Activated T-cell treated with anti-CD3 and anti-CD28 coated beads, Interleukin-2, amount 50 U/mL, for 24 hours (primary cell): ENCODE data around the gene STK33.

Source experiments
- DNase-seq: peaks from one replicate; pipeline ENCODE4 v3.0.0-alpha.2; 2020
- H3K27ac Mint-ChIP-seq: 2 replicates; pipeline ENCODE4 v1.8.0; 2020; ENCODE audit warnings: mild to moderate bottlenecking, mixed read lengths
- H3K27me3 Mint-ChIP-seq: 2 replicates; pipeline ENCODE4 v1.8.0; 2020; ENCODE audit warnings: mixed read lengths
- H3K36me3 Mint-ChIP-seq: 2 replicates; pipeline ENCODE4 v1.8.0; 2020; ENCODE audit warnings: low read depth, mixed read lengths
- H3K4me1 Mint-ChIP-seq: 2 replicates; pipeline ENCODE4 v1.8.0; 2020; ENCODE audit warnings: low read depth, mixed read lengths
- H3K4me3 Mint-ChIP-seq: 2 replicates; pipeline ENCODE4 v1.8.0; 2020; ENCODE audit warnings: mild to moderate bottlenecking, moderate library complexity, mixed read lengths
- H3K9me3 Mint-ChIP-seq: 2 replicates; pipeline ENCODE4 v1.8.0; 2020; ENCODE audit warnings: mixed read lengths

Gene STK33

DNA sequence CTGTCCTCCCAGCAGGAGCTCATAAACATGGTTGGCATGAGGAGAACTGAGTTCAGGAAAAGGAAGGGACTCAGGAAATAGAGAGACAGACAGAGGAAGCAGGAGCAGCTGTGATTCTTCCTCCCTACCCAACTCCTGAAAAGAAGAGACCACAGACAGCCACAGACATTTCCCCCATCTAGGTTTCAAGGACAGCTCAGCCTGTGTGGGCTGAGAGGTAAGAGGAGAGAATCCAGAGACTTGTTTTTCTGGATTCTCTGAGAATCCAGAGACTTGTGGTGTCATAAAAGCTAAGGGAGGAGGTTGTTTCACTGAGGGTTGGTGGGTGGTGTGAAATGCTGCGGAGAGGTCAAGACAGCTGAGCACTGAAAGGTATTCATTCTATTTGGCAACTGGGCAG, 19.0 kb upstream of the STK33 start:
- H3K9me3 Mint-ChIP-seq, result no peaks in the 10 kb centered on the region
- H3K4me3 Mint-ChIP-seq, result no peak overlapping the region
- H3K27ac Mint-ChIP-seq, result no peak overlapping the region
- H3K36me3 Mint-ChIP-seq, result peaks cover 42% of the 10 kb centered on the region
- no peaks in the 10 kb centered on the region for H3K27me3 Mint-ChIP-seq
- H3K4me1 Mint-ChIP-seq, result peaks cover 6% of the 10 kb centered on the region
- DNase-seq, result no peak

DNA sequence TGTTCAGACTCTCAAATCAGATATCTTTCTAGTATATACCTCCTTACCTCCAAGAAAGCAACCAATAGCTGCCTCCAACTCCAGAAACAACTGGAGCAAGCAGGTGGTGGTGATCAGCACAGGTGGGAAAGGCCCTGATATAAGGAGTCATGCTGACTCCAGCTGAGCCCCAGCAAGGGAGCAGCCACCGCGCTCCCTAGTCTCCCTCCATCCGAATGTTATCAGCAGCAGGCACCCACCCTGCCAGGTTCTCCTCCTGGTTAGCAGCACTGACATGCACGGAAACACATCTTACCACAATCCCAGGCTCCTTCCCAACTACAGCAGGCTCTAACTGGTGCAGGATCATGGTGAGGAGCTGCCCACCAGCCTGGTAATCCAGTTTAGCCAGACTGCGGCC, 18.5 kb upstream of the STK33 start:
- no peaks in the 10 kb centered on the region for H3K9me3 Mint-ChIP-seq
- H3K4me1 Mint-ChIP-seq, result peaks cover 6% of the 10 kb centered on the region
- no peaks in the 10 kb centered on the region for H3K27me3 Mint-ChIP-seq
- H3K36me3 Mint-ChIP-seq, result peaks cover 37% of the 10 kb centered on the region
- no peak for DNase-seq
- H3K27ac Mint-ChIP-seq, result no peak overlapping the region
- no peak overlapping the region for H3K4me3 Mint-ChIP-seq

DNA sequence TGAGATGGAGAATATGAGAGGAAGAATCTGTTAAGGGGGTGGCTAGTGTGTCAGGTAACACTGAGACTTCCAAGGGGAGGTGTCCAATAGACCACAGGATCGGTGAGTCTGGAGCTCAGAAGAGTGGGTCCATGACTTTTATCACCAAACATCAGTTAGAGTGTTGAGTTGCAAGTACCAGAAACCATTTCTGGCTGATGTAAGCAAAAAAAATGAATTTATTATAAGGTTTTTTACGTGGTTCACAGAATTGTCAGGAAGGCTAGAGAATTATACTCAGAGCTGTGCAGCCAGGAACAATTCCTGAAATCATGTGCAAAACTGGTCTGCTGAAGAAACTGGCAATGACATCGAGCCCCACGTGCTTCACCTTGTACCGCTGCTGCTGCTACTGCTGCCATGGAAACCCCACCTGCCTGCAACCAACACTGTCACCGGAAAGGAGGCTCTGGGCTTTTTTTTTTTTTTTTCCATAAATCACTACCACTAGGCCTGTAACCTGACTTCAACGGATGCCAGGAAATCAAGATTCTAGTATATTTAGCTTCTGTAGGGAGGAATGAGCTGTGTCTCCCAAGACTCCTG, 16.6 kb upstream of the STK33 start:
- Mint-ChIP-seq H3K27ac (peak overlapping the region; percentile 27), H3K27me3 (no peaks in the 10 kb centered on the region)

DNA sequence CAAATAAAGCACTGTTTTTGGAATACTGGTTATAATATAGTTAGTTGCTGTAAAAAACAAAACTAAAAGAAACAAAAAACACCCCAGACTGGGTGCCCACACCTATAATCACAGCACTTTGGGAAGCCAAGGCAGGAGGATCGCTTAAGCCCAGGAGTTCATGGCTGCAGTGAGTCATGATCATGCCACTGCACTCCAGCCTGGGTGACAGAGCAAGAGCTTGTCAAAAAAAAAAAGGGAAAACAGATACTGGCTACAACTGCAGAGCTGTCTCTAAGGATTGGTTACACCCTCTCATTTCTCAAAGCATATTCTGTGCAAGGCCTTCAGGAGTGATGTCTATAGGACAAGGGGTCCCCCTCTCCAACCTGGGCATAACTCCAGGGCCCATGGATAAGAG, 14.6 kb upstream of the STK33 start:
- peaks cover 16% of the 10 kb centered on the region for H3K27me3 Mint-ChIP-seq
- no peaks in the 10 kb centered on the region for H3K9me3 Mint-ChIP-seq
- no peak overlapping the region for H3K27ac Mint-ChIP-seq
- peaks cover 9% of the 10 kb centered on the region for H3K36me3 Mint-ChIP-seq
- no peak overlapping the region for H3K4me3 Mint-ChIP-seq
- peaks cover 6% of the 10 kb centered on the region for H3K4me1 Mint-ChIP-seq
- no peak for DNase-seq

More for the DNA sequence above, 16.6 kb upstream of the STK33 start:
- peaks cover 20% of the 10 kb centered on the region for H3K36me3 Mint-ChIP-seq
- no peak overlapping the region for H3K4me3 Mint-ChIP-seq
- DNase-seq, result no peak
- peaks cover 6% of the 10 kb centered on the region for H3K4me1 Mint-ChIP-seq
- no peaks in the 10 kb centered on the region for H3K9me3 Mint-ChIP-seq

DNA sequence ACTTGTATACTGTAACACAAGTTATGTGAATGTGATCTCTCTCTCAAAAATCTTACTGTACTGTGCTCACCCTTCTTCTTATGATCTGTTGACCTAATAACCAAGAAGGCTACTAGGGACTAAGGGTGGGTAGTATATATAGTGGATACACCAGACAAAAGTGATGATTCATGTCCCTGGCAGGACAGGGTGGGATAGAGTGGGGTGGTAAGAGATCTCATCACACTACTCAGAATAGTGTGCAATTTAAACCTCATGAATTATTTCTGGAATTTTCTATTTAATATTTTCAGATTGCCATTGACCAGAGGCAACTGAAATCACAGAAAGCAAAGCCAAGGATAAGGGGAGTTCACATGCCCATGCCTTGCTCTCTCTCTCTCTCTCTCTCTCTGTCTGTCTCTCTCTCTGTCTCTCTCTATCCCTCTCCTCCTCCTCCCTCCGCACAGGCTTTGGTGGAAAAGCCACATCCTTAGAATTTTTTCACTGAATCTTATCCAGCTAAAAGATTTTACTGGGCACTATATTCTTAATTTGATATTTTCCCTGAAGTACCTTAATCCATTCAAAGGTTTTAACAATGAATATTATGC, 12.0 kb upstream of the STK33 start:
- no peak for DNase-seq
- no peaks in the 10 kb centered on the region for H3K9me3 Mint-ChIP-seq
- H3K36me3 Mint-ChIP-seq, result peaks cover 2% of the 10 kb centered on the region
- peaks cover 27% of the 10 kb centered on the region for H3K27me3 Mint-ChIP-seq
- peaks cover 6% of the 10 kb centered on the region for H3K4me1 Mint-ChIP-seq
- no peak overlapping the region for H3K27ac Mint-ChIP-seq
- no peak overlapping the region for H3K4me3 Mint-ChIP-seq

DNA sequence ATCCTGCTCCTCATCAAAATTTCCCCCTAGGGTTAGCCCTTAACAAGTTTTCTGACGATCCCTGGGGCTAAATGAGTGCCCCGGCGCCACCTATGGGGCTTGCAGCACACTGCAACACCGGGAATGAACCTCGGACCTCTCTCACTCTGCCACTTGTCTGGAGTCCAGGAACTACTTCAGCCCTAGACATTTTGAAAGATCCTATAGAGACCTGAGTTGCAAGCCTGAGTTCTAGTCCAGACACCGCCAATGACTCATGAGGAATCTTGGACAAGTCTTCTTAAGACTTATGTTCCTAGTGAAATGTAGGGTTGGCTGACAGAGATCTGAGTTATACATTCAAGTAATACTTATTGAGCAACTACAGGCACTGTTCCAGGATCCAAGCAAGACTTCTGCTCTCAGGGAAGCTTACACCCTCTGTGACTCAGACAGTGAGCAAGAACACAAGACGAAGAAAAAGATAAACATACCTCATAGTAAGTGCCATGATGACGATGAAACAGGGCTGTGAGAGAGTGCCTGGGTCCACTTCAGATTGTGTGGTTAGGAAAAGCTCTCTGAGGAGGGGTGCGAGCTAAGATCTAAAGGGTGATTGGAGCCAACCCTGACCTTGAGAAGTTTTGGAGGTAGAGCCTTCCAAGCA, 10.2 kb upstream of the STK33 start:
- no peak overlapping the region for H3K27ac Mint-ChIP-seq
- H3K27me3 Mint-ChIP-seq, result peaks cover 30% of the 10 kb centered on the region
- H3K4me3 Mint-ChIP-seq, result no peak overlapping the region
- H3K9me3 Mint-ChIP-seq, result no peaks in the 10 kb centered on the region
- peak; percentile 54 for DNase-seq
- no peaks in the 10 kb centered on the region for H3K4me1 Mint-ChIP-seq
- H3K36me3 Mint-ChIP-seq, result no peaks in the 10 kb centered on the region

DNA sequence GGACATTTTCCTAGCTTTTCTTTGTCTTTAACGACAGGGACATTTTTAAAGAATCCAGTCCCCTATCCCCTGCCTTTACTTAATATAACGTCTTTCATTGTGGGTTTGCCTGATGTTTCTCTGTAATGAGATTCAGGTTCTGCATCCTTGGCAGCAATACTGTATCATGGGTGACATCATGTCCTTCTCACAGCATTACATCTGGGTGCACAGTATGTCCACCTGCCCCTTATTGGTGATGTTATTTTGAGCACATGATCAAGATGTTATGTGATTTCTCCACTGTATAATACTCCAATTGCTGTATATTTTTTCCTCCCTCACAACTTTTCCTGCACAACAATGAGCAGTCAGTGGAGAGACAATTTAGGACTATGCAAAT, 9.7 kb upstream of the STK33 start:
- peaks cover 35% of the 10 kb centered on the region for H3K27me3 Mint-ChIP-seq
- no peak overlapping the region for H3K4me3 Mint-ChIP-seq
- H3K27ac Mint-ChIP-seq, result no peak overlapping the region
- no peaks in the 10 kb centered on the region for H3K36me3 Mint-ChIP-seq
- H3K4me1 Mint-ChIP-seq, result no peaks in the 10 kb centered on the region
- DNase-seq, result no peak
- H3K9me3 Mint-ChIP-seq, result no peaks in the 10 kb centered on the region

DNA sequence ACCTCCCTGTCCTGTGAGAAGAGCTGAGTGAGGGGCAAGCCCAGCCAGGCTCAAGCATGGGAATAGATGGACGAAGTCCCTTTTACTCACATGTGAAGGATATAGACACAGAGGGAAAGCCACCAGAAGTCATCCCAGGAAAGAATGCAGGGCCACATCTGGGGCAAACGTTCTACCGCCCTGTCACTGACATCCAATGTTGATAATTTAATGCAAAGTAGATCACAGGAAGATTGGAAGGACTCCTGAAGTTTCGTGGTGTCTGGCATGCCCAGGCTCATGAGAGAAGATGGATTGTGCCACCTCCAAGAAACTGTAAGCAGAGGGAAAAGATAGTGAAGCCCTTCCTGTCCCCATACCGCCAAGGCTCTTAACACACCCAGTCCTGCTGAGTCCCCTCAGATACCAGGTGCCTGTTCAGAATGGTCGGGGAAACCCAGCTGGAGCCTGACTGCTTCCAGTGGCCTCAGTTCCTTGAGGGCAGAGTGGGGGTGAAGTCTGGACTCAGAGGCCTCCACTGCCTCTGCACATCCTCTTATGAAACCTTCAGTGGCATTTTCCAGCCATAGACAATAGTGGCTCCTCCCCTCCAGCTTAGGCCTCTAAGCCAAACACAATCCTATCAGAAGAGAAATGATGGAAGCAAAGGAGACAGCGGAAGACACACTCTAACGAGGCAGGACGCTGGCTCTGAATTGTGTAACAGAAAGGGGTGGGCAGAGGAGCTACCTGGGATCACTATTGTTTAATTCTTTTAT, 7.5 kb upstream of the STK33 start:
- H3K36me3 Mint-ChIP-seq, result no peaks in the 10 kb centered on the region
- no peak overlapping the region for H3K4me3 Mint-ChIP-seq
- no peak overlapping the region for H3K27ac Mint-ChIP-seq
- H3K4me1 Mint-ChIP-seq, result no peaks in the 10 kb centered on the region
- no peaks in the 10 kb centered on the region for H3K9me3 Mint-ChIP-seq
- no peak for DNase-seq
- H3K27me3 Mint-ChIP-seq, result peaks cover 52% of the 10 kb centered on the region

DNA sequence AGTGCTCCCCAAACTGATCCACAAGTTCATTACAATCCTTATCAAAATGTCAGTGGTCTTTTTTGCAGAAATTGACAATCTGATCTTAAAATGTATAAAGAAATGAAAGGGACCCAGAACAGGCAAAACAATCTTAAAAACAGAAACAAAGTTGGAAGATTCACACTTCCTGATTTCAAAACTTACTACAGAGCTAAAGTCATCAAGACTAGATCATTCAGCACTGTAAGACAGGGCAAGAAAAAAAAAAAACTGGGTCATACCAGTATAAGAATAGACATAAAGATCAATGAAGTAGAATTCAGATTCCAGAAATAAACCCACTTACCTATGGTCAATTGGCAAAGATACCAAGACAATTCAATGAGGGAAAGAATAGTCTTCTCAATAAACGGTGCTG, 4.5 kb upstream of the STK33 start:
- no peak for DNase-seq
- H3K4me1 Mint-ChIP-seq, result peaks cover 6% of the 10 kb centered on the region
- H3K27ac Mint-ChIP-seq, result no peak overlapping the region
- H3K36me3 Mint-ChIP-seq, result no peaks in the 10 kb centered on the region
- H3K27me3 Mint-ChIP-seq, result peaks cover 60% of the 10 kb centered on the region
- H3K9me3 Mint-ChIP-seq, result no peaks in the 10 kb centered on the region
- H3K4me3 Mint-ChIP-seq, result no peak overlapping the region

DNA sequence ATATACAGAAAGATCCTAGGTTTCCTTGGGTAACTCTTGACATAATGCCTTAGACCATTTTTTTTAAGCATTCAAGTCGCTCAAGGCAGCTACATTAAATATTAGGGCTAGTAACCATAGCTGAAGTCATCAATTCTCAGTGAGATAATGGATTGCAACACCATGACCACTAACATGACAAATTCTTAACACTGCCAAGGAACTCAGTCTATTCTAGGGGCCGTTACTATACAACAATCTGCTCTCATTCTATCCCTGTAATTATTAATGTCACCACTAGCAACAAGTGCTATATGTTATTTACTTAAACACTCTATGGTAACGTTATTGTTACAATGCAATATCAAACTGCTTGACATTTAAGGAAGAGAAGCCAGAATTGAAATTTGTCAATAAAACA, 3.2 kb upstream of the STK33 start:
- Mint-ChIP-seq H3K4me3 (no peak overlapping the region), H3K27me3 (peaks cover 67% of the 10 kb centered on the region), H3K27ac (no peak overlapping the region), H3K36me3 (no peaks in the 10 kb centered on the region), H3K9me3 (no peaks in the 10 kb centered on the region), H3K4me1 (peaks cover 10% of the 10 kb centered on the region)
- no peak for DNase-seq

DNA sequence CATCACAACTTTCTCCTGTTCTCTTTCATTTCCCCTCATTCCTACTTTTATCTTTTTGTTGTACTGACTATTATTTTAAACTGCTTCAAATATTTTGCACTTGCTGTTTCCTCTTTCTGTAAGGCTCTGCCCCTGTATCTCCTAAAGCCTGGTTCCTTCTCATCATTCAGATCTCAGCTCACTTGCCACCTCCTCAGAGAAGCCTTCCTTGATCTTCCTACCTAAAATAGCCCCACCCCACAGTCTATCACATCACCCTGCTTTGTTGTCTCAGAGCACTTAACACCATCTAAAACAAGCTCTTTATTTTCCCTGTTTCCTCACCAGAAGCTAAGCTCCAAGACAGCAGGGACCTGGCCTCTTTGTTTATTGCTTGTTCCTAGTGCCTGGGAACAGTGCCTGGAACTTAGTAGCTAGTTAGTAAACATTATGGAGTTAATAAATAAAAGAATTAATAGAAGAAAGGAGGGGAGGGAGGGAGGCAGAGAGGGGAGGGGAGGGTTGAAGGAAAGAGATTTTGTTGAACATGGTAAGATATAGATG, 2.5 kb upstream of the STK33 start:
- DNase-seq, result no peak
- no peak overlapping the region for H3K4me3 Mint-ChIP-seq
- H3K27ac Mint-ChIP-seq, result no peak overlapping the region
- no peaks in the 10 kb centered on the region for H3K9me3 Mint-ChIP-seq
- peaks cover 10% of the 10 kb centered on the region for H3K4me1 Mint-ChIP-seq
- H3K27me3 Mint-ChIP-seq, result peaks cover 71% of the 10 kb centered on the region
- H3K36me3 Mint-ChIP-seq, result no peaks in the 10 kb centered on the region

DNA sequence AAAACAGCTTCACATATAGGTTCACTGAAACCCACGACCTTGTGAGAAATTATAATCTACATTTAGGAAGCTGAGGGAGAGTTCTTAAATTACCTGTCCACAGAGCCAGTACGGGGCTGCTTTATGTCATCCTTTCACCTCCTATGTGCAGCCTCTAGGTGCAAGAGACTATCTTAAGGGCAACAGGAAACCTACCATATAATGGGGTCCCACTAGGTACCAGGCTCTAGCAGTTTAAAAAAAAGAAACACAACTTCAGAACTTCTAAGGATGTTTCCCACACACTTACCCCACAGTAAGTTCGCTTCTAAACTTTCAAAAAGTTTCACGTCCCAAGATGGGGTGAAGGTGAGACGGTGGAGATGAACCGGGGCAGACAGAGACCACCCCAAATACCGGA, 573 bp downstream of the STK33 start:
- Mint-ChIP-seq H3K27ac (no peak overlapping the region), H3K36me3 (no peaks in the 10 kb centered on the region), H3K27me3 (peaks cover 78% of the 10 kb centered on the region), H3K9me3 (no peaks in the 10 kb centered on the region), H3K4me1 (peaks cover 10% of the 10 kb centered on the region), H3K4me3 (peak overlapping the region; percentile 72)
- DNase-seq, result no peak

DNA sequence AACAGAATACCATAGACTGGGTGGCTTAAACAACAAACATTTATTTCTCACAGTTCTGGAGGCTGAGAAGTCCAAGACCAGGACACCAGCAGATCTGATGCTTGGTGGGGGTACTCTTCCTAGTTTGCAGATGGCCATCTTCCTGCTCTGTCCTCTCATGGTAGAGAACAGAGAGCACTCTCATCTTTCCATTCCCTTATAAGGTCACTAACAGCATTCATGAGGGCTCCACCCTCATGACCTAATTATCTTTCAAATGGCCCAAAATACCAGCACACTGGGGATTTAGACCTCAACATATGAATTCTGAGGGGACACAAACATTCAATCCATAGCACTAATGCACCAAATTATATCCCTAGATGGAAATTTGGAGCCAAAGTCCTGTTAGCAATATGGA, 6.1 kb downstream of the STK33 start:
- Mint-ChIP-seq H3K36me3 (no peaks in the 10 kb centered on the region), H3K4me1 (no peaks in the 10 kb centered on the region), H3K4me3 (no peak overlapping the region), H3K27ac (no peak overlapping the region), H3K9me3 (peaks cover 5% of the 10 kb centered on the region), H3K27me3 (peaks cover 46% of the 10 kb centered on the region)
- no peak for DNase-seq

DNA sequence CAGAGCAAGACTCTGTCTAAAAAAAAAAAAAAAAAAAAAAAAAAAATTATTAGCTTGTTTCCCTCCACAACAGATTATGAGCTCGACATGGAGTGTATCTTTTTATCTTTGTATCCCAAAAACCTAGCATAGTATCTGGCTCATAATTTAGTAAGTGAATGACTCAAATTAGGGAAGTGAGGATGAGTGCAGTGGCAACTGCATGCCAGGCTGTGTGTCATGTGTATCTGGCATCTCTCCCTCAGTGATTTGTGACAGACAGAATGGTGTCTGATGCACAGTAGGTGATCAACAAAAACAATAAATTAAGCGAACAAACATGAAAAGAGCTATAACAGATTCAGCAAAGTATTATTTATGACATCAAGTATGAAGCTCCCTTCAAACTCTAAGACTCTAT, 7.2 kb downstream of the STK33 start:
- Mint-ChIP-seq H3K4me1 (no peaks in the 10 kb centered on the region), H3K27me3 (peaks cover 41% of the 10 kb centered on the region), H3K9me3 (peaks cover 5% of the 10 kb centered on the region), H3K27ac (no peak overlapping the region), H3K4me3 (no peak overlapping the region), H3K36me3 (no peaks in the 10 kb centered on the region)
- DNase-seq, result no peak

DNA sequence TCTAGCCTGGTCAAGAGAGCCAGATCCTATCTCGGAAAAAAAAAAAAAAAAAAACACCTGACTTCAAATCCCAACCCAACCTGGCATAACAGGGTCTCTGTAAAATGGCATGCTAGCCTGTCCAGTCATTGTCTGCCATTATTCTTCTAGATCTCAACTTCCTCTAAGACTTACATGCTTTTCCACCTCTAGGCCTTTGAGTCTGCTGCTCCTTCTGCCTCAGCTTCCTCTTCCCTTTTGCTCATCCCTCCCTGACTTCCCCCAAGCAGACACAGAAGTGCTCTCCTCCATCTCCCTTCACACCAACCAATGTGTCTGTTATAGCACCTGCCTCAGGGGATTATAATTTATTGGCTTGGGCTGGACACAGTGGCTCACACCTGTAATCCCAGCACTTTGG, 7.8 kb downstream of the STK33 start:
- H3K9me3 Mint-ChIP-seq, result peaks cover 5% of the 10 kb centered on the region
- H3K4me3 Mint-ChIP-seq, result no peak overlapping the region
- H3K36me3 Mint-ChIP-seq, result no peaks in the 10 kb centered on the region
- H3K27ac Mint-ChIP-seq, result no peak overlapping the region
- DNase-seq, result no peak
- peaks cover 40% of the 10 kb centered on the region for H3K27me3 Mint-ChIP-seq
- H3K4me1 Mint-ChIP-seq, result no peaks in the 10 kb centered on the region
